CD4-positive, alpha-beta T cell treated with Interleukin-6 for 4 hours (primary cell): ENCODE results near the gene DGKZ.
A peak's percentile ranks its signal among the peaks of the same experiment; 100 is the strongest.

Experiments
- DNase-seq: peaks from one replicate; pipeline ENCODE4 v3.0.0-alpha.2; 2020; ENCODE audit warnings: mixed read lengths

The DGKZ gene

GRCh38 chr11:46383404-46383758 lies 36.1 kb downstream of the DGKZ start:
- no peak for DNase-seq

DNA sequence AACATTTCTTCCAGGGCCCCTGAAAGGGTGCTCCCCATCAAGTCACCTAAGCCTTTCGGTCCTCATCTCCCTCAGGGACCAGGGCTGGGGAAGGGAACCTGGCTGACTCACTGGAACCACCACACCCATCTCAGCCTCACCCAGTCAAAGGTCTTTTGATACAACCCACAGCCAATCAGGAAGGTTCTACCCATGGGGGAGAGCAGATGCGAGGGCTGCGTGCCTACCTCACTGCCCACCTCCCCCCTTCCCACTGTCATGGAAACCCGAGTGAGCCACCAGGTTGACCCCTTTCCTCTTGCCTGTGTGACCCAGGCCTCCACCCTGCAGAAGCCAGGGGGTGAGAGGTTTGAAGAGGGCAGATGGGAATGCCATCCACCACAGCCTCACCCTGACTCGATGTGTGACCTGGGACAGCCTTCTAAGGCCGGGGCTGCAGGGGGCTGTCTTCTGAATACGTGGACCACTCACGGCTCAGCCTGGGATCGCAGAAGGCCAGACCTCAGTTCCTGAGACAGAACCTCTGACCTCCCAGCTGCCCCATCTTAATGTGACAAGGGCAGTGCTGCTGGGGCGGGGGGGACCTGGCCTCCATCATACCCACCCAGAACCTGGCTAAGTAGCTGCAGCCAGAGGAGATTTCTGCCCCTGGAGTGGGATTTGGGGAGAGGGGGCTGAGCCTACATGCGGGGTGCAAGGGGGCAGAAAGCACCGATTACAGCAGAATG lies 36.9 kb downstream of the DGKZ start:
- DNase-seq = no peak

GRCh38 chr11:46385169-46386004 lies 38.1 kb downstream of the DGKZ start:
- no peak for DNase-seq

DNA sequence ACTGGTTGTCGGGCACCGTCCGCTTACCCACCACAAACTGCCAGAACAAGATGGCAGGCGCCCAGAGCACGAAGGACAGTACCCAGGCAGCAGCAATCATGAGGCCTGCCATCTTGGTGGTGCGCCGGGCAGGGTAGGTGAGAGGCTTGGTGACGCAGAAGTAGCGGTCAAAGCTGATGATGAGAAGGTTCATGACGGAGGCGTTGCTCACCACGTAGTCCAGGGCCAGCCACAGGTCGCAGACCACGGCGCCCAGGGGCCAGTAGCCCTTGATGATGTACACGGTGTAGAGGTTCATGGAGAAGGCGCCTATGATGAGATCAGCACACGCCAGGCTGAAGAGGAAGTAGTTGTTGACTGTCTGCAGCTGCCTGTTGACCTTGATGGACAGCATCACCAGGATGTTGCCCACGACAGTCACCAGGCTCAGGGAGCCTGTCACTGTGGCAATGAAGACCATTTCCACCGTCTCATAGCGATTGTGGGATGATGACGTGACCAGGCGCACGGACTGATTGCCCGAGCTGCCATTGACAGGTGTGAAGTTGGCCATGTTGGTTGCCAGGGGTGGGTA lies 38.8 kb downstream of the DGKZ start:
- no peak for DNase-seq

DNA sequence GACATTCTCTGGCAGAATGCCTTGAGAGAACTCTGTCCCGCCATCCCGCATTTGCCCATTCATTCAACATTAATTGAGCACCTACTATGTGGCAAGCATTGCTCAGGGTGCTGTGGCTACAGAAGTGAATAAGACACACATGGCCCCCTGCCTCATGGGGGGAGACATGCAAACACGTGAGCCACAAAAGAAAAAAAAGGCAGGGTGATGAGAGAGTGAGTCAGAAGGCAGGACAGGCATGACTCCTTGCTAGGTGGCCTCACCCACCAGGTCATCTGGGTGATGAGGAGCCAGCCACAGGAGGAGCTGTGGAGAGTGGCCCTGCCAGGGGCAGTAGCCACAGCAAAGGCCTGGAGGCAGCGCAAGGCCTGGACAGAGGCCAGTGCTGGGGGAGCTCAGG lies 39.4 kb downstream of the DGKZ start:
- DNase-seq = no peak

- DNase-seq = no peak
Measured at GRCh38 chr11:46387456-46387855, 40.2 kb downstream of the DGKZ start.

GRCh38 chr11:46387919-46388618 lies 40.8 kb downstream of the DGKZ start:
- DNase-seq = no peak

- DNase-seq = no peak
Measured at GRCh38 chr11:46388619-46389449, 41.6 kb downstream of the DGKZ start.

DNA sequence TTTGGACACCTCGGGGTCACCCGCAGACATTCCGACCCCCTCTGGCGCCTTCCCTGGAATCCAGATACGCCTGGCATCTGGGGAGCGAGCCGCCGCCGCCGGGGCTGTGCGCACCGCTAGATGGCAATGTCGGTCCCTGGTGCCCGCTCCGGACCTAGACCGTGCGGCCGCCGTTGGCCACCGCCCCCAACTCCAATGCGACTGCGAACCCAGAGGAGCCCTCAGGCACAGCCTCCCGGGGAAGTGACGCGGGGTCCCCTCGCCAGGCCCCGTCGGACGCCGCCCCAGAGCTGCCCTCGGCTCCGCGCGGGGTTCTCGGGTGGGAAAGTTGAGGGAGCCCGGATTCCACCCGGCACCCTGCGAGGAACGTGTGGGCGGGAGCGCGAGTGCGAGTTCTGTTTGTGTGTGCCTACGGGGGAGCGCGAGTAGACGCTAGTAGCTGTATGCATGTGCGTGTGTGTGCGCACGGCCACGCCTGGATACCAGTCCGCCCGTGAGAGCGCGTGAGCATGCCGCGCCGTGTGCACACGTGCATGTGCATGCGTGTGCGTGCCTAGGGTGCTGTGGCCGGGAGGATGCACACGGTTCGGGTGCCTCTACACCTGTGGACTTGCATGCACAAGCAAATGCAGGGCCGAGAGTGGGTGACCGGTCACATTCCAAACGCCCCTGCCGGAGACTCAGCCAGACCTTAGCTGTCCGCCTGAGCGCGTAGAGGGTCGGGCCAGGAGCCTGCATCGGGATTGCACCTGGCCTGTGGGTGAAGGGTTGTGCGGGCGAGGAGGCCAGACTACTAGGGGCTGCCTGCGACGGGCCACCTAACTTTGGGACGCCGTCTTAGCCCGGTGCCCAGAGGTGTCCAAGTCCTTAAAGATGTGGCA lies 42.4 kb downstream of the DGKZ start:
- peak; percentile 44 for DNase-seq

DNA sequence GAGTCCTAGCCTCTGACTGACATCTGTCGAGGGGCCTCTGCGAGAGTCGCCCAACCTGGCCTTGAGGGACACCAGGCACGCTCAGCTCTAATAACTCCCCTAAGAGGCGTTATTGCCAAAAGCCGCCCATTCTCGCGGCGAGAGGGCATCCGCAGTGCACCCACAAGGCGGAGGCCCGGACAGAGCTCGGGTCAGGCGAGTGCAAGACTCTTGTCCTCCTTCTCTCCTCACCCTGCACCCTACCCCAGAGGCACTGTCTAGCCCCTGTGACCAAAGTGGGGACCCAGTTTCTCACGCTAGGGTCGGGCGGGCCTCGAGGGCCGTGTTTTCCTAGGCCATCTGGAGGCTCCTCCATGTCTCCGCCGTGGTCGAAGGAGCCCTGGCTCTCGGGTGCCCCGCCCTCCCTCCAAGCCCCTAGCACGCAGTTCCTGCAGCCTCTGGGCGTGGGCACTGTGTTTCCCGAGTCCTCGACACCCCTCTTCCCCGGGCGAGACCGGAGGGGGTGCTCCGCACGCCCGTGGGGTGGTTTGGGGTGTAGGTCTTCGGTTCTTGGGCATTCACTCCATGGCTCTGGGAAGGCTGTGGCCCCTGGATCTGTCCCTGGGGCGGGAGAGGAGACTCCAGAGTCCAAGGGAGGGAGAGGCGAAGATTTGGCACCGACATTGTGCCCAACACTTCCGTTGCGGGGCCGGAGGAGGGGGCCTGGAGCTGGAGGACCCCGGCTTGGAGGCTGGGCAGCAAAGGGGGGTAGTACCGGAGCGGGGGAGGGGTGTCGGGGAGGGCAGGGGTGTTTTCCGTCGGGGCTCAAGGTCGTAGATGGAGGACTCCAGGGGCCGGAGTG lies 43.3 kb downstream of the DGKZ start:
- no peak for DNase-seq

DNA sequence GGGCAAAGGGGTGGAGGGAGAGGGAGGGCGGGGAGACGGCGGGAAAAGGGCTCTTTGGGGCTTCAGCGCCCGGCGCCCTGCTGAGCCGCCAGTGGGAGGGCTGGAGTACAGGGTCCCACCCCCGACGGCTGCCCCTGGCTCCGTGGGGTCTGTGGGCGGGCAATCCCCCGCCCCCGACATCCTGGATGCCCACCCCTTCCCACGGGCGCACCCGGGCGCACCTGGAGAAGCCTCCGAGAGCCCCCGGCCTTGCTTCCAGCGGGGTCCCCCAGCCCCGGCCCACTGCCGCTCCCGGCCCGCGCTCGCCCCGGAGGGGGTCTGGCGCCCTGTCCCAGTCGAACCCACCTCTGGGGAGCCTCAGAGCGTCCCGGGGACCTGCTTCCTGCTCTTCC lies 43.9 kb downstream of the DGKZ start:
- no peak for DNase-seq

DNA sequence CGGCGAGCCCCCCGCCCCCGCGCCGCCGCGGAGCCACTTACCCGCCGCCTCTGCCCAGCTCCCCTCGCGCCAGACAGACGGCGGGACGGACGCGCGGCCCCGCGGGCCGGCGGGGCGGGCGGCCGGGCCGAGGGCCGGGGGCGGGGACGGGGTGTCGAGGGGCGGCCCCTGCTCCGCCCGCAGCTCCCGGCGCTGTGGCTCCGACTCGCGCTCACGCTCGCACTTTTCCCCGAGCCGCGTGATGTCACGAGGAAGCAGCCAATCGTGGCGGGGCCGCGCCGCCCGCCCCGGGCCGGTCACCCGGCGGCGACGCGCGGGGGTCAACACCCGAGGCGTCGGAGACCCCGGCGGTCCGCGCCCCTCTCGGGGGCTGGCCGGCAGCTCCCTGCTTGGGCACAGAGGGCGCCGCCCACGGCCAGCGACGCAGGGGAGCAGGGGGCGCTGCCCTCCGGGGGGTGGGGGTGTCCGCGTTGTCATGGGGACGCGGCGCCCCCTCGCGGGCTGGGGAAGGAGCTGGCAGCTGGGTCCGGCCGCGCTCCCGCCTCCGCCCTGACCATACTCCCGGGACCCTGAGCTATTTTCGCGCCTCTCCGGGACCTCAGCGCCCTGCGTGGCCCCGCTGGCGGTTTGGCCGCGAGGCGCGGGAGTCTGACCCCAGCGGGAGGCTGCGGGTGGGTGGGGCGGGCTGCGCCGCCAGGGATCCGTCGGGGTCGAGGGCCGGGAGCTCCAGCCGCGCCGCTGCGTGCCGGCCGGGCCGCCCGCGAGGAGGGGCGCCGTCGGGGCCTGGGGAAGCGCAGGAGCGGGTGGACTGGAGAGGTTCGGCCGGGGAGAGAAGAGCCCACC lies 44.5 kb downstream of the DGKZ start, which contains the start of gene CHRM4:
Gene CHRM4, minus strand, starts transcription at position 199 of the 843 bp plus-strand sequence. CDS start 5,219 bp downstream, outside the sequence.
- DNase-seq = peak; percentile 7

DNA sequence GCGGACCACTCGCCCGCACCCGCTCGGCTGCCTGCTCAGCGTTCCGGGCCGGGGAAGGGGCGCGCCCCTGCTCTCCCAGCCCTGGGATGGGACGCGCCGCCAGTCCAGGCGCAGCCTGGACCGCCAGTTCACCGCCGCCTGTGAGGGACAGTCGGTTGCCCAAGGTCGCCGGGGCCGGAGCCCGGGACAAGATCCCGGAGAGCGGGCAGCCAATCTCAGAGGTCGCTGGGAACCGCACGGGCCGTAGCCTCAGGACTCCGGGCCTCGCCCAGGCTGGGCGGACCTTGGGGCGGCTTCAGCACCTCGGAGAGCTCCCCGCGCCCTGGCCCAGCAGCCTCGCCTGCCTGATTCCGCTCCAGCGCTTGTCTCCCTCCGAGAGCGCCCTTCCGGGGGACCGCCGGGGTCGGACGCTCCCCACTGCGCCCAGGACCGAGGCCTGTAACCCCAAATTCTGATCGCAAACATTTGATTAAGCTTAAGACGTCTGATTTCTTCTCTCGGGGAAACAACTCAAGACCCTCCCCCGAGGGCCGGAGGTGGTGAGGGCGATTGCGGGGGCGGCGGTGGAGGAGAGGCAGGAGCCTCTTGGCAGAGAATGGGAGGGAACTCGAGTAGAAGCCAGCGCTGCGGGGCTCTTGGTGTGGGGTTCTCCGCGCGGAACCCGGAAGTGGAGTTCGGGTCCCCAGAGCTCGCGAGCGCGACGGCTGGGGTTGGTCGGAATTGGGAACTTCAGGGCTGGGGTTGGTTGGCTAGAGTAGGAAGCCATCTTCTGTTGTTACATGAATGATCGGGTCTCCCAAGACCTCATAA lies 45.4 kb downstream of the DGKZ start:
- peak; percentile 80 for DNase-seq

GRCh38 chr11:46393231-46393616 lies 46.0 kb downstream of the DGKZ start:
- no peak for DNase-seq

DNA sequence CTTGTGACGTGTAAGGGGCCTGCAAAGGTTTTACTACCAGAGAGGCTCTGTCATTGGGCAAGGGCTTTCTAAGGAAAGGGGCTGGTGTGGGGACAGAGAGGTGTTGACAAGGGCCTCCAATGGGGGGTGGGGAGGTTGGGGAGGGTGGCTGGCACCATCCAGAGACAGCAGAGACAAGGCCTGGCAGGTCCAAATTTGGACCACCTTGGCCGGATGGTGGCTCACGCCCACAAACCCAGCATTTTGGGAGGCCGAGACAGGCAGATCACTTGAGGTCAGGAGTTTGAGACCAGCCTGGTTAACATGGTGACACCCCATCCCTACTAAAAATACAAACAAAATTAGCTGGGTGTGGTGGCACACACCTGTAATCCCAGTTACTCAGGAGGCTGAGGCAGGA lies 46.5 kb downstream of the DGKZ start:
- DNase-seq = no peak

GRCh38 chr11:46397526-46397925 lies 50.3 kb downstream of the DGKZ start:
- no peak for DNase-seq

DNA sequence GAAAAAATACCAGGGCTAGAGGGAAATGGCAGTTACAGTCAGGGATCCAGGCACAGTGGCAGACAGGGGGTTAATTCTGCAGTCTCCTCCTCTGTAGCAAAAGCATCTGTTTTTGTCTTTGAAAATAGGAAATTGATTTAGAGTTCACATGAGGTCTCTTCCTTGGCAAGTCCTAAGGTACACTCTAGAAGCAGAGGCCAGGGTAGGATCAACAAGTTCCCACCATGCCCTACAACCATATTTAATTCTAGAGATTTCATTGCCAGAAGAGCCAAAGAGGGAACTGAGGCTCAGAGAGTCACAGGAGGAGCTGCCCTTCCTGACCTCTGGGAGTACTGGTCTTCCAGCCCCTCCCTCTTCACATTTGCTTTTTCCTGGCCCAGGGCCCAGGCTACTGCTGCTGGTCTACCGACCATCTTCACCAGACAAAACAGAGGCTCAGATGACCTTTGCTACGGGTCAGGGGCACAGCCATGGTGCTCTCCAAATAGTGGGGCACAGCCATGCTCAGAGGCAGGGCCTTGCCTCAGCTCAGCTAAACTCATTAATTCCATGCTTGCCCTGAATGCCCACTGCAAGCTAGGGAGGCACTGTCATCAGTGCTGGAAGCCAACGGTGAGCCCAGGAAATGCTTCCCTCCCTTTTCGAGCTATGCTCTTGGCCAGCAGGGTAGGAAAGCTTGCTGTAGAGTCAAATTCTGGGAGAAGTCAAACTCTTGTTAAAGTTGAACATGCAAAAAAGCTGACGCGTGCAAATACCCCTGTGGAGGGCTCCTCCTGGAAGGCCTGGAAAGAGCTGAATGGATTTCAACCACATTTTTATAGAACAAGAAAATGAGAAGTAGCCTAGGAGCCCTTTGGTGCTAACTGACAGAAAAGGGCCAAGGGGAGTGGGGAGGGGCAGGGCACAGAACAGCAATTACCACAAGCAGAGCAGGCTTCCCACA lies 56.0 kb downstream of the DGKZ start:
- no peak for DNase-seq
